CD4-positive, alpha-beta T cell treated with Interleukin-2 at 100 ng/mL for 4 hours (primary cell): ENCODE data around the gene GARIN1A.
A peak's percentile ranks its signal among the peaks of the same experiment; 100 is the strongest.
"Not testable (repeated sequence)": the region's sequence is repeated elsewhere in the genome, so short reads cannot be mapped to it uniquely, and the experiment has no call there.

Experiments used
- DNase-seq: peaks from one replicate; pipeline ENCODE4 v3.0.0-alpha.2; 2020; ENCODE audit warnings: low spot score

GARIN1A gene

GRCh38 chr7:128683270-128683669 is 11.2 kb downstream of the GARIN1A start:
- not testable (repeated sequence) for DNase-seq

GRCh38 chr7:128683738-128684137 is 11.6 kb downstream of the GARIN1A start:
- DNase-seq = not testable (repeated sequence)

GRCh38 chr7:128687131-128687530 is 15.0 kb downstream of the GARIN1A start:
- no peak for DNase-seq

- DNase-seq = no peak
Measured at GRCh38 chr7:128688492-128688891, 16.4 kb downstream of the GARIN1A start.

GRCh38 chr7:128689161-128689935 is 17.3 kb downstream of the GARIN1A start:
- not testable (repeated sequence) for DNase-seq

GRCh38 chr7:128691227-128691626 is 19.1 kb downstream of the GARIN1A start:
- no peak for DNase-seq

- DNase-seq = no peak
Measured at GRCh38 chr7:128692623-128693270, 20.7 kb downstream of the GARIN1A start.

GRCh38 chr7:128693373-128694015 is 21.4 kb downstream of the GARIN1A start:
- no peak for DNase-seq

GRCh38 chr7:128694738-128695137 is 22.6 kb downstream of the GARIN1A start:
- DNase-seq = no peak

GRCh38 chr7:128697302-128697905 is 25.3 kb downstream of the GARIN1A start:
- DNase-seq = peak; percentile 21

- DNase-seq = no peak
Measured at GRCh38 chr7:128699196-128699712, 27.2 kb downstream of the GARIN1A start.

GRCh38 chr7:128699895-128700294 is 27.8 kb downstream of the GARIN1A start:
- DNase-seq = no peak

- no peak for DNase-seq
Measured at GRCh38 chr7:128701062-128701785, 29.1 kb downstream of the GARIN1A start.

GRCh38 chr7:128703609-128704241 is 31.6 kb downstream of the GARIN1A start:
- DNase-seq = no peak

- no peak for DNase-seq
Measured at GRCh38 chr7:128705891-128706333, 33.8 kb downstream of the GARIN1A start.

- DNase-seq = no peak
Measured at GRCh38 chr7:128707752-128708151, 35.7 kb downstream of the GARIN1A start.

- no peak for DNase-seq
Measured at GRCh38 chr7:128708235-128708634, 36.1 kb downstream of the GARIN1A start.

- no peak for DNase-seq
Measured at GRCh38 chr7:128708824-128709223, 36.7 kb downstream of the GARIN1A start.

GRCh38 chr7:128710481-128710880 is 38.4 kb downstream of the GARIN1A start:
- DNase-seq = no peak

GRCh38 chr7:128713794-128714193 is 41.7 kb downstream of the GARIN1A start:
- no peak for DNase-seq
